Amniotic stem cell (primary cell): ENCODE data around the gene GK.
"Not testable (repeated sequence)": the region's sequence is repeated elsewhere in the genome, so short reads cannot be mapped to it uniquely, and the experiment has no call there.

Experiments used
- DNase-seq: peaks from one replicate; lab custom pipeline; 2025; lab: John Stamatoyannopoulos, UW

Gene GK

DNA sequence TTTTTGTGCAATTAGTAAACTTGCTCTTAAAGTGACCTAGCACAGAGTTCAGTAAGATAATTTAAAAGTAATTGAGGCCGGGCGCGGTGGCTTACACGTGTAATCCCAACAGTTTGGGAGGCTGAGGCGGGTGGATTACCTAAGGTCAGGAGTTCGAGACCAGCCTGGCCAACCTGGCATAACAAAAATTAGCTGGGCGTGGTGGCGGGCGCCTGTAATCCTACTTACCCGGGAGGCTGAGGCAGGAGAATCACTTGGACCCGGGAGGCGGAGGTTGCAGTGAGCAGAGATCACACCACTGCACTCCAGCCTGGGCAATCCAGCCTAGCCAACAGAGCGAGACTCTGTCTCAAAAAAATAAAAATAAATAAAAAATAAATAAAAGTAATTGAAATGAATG lies 1.2 kb downstream of the GK start:
- DNase-seq: not testable (repeated sequence)

DNA sequence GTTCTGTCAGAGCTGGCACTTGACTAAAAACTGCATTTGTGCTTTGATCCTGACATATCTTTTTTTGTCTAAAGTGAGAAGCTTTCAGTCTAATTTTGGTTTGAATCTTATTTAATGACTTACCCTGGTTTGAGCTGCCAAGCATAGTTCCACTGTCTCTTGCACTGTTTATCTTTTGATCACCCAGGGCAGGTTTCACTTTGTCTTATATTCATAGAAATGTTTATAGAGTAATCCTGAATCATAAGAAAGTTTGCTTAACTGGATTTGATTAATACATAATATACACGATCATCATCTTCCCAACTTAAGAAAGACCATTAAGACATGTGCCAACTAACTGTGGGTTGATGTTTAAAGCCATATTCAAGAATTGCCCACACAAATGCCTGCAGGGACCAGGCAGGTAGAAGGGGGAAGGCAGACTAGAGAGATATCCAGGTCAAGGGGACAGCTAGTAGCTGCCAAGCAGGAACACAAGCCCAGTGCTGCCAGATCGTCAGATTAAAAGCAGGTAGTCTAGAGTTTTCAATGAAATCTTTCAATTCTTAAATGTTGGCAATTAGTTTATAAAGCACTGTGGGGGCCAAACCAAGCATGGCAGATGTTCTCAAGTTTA lies 1.9 kb downstream of the GK start:
- no peak for DNase-seq

GRCh38 chrX:30655991-30656390 lies 2.8 kb downstream of the GK start:
- no peak for DNase-seq

DNA sequence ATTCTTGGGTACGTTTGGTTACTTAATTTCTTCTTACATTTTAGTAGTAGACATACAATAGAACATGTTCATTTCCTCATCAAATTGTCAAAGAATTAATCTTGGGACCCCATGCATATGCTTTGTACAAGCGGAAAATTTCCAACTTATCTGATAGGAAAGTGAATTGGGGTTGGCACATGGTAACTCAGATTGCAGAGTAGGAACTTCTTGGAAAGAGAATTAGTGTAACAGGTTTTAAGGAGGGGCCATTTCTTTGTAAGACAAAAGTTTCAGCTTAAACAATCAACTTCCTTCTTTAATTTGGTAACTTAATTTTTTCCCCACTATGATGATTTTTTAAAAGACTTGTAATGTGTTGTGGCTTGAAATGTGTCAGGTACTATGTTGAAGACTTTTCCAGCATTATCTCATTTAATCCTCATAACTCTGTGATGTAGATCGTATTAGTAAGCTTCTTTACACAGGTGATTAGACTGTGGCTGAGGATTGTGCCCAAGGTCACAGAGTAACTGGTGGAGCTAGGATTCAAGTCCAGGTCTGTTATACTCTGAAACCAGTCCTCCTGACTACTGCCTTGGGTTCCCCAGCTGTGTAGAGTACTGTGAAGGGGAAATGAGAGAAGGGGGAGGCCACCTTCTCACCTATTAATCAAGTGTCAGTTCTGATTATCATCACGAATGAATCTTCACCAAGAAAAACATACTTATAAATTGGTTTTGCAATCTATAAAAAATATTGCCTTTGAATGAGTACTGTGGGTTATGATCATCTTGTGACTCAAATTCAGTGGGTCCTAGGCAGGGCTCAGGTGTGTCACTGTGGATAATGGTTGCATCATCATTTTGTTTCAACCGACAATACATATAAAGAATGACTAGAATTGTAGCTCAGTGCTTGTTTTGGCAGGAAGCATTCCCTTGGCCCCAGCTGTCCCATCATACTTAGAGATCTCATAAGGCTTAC lies 4.3 kb downstream of the GK start:
- DNase-seq: no peak

DNA sequence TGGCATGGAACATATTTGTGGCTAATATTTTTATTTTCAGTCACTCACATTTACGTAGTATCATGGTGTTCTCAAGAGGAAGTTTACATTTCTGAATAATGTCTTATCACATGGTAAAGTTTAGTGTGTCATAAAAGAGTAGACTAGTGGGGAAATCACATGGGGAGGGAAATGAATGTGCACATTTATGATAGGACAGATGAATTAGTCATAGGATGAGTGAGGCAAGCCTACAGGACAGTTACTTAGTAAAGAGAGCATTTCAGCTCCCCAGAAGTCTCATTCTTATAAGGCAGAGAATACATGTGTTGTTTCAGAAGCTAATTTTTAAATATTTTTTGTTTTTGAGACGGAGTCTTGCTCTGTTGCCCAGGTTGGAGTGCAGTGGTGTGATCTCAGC lies 6.2 kb downstream of the GK start:
- peak; percentile 31 for DNase-seq

DNA sequence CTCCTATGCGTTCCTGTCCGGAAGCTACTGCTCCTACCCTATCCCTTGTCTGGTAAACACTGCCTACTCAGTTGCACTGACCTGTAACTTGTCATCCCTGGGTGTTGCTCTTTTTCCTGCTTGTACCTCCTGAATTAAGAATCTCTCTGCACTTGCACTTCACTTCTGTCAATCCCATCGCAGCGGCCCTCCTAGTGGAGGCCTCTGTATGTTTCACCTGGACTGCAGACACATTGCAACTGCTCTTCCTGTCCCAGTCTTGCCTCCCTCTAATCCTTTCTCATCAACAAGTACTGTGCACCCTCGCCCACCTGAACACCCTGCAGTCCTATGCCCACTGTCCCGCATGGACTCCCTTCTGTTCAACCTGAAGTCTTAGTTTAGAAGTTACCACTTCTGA lies 8.0 kb downstream of the GK start:
- DNase-seq: no peak

DNA sequence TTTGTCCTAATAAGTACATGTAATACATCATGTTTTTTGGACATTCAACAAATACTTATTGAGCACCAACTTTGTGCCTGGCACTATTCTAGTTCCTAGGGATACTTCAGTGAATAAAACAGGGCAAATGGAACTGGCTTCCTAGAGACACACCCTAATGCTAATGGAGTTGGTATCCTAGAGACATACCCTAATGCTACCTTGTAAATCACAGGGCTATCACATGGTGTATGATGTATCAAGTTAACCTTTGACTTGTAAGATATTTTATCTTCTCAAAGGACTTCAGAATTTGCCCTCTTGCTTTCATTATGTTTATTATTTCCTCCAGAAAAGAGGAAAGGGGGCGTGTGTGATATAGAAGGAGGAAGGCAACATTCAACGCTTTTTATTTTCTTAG lies 10.1 kb downstream of the GK start:
- DNase-seq: no peak

DNA sequence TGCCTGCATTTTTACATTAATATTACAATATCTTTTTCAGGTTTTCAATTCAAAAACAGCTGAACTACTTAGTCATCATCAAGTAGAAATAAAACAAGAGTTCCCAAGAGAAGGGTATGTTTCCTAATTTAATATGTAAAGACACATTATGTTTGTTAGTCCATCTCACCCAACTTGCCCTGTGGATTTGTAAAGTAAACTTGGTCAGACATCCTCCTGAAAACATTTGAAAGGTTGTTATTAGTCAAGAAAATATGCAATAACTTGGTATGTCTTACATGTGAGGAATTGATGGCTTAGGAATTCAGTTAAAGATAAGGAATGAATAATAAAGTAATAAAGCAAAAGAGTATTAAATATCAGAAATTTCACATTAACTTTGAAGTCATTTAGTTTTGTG lies 12.2 kb downstream of the GK start:
- DNase-seq: no peak

- DNase-seq: no peak
Observed at GRCh38 chrX:30666094-30666493, 12.9 kb downstream of the GK start.

GRCh38 chrX:30668581-30668980 lies 15.4 kb downstream of the GK start:
- DNase-seq: no peak

DNA sequence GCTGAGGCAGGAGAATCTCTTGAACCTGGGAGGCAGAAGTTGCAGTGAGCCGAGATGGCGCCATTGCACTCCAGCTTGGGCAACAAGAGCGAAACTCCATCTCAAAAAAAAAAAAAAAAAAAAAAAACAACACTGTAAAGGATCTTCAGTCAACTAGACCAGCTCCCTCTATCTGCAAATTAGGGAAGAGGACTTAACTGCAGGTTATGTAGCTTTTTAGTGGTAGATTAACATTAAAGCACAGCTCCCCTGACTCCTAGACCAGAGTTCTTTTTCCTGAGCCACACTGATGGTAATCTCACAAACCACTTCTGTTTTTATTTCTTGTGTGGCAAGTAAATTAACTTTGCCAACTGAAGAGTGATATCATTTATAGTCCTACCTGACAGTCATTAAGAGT lies 18.0 kb downstream of the GK start:
- not testable (repeated sequence) for DNase-seq

DNA sequence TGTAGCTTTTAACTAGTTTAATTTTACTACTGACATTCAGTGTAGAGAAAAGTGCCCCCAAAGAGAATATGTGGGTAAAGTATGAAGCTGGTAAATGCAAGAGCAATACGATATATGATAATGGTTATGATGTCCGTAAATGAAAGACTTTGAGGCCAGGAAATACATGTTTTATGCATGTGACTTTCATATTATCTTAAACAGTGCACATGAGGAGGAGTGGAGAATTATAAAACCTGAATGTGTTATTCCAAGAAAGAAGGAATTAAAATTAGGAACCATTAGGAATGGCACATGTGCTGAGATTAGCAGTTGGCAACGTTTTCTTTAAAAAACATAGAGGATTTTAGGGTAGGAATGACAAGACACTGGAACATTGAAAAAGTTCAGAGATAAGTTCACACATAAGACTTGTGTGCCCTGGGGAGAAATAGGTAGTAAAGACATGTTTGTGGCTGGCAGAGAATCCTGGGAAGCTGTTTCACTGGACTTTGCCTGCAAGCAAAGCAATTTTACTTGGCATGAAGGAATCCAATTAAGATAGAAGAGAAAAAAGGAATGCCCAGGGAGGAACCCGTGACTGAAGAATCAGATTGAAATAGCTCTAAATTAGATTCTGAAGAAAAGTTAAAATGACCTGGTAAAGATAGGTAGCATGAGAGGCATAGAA lies 20.0 kb downstream of the GK start:
- DNase-seq: no peak

- DNase-seq: no peak
Observed at GRCh38 chrX:30673884-30674598, 20.8 kb downstream of the GK start.

DNA sequence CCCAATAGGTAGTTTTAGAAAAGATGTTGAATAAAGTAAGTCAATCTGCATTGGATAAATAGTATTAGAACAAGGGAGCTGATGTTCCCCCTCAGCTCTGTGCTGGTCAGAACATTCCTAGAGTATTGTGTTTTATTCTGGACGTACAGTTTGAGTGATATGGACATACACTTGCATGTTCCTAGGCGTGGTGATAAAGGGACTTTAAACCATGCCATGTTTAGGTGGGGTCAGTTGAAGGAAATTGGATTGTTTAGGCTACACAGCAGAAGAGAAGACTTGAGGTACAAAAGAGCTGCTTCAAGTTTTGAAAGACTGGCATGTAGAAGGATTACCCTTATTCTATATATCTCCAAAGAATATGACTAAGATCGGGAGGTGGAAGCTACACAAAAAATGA lies 21.6 kb downstream of the GK start:
- DNase-seq: no peak

- no peak for DNase-seq
Observed at GRCh38 chrX:30679369-30679768, 26.1 kb downstream of the GK start.

GRCh38 chrX:30680618-30681017 lies 27.4 kb downstream of the GK start:
- no peak for DNase-seq

- no peak for DNase-seq
Observed at GRCh38 chrX:30688641-30689040, 35.4 kb downstream of the GK start.

DNA sequence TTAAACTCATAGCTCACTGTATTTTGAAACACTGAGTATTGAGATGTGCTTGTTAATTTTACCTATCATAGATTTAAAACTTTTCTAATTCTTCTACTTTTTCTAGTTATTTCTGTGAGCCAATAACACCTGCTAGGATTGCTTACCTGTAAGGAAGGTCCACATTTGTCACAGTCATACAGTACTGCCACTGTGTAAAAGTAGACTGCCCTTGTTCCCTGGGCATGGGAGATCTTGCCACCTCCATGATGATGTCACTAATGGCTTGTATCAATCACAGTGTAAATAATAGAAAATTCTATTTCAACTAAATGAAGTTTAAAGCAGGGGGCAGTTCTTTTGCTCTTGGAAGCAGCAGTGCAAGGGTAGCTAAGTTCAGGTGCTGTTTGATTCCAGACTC lies 35.9 kb downstream of the GK start:
- no peak for DNase-seq

DNA sequence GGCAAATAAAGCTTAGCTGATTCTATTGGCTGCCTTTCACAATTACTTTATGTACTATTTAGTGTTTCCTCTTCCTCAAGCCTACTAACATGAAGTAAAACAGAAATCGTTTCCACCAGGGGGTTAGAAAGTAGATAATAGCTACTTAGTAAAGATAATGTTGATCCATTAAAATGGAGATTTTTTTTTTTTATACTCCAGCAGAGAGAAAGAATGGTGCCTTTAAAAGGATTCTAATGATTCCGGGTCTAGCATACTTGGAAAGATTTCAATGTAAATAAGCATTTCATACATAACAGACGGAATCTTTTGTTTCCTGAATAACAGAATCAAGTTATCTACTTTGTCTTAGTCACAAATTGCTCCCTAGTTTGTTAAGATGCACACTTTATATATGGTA lies 37.1 kb downstream of the GK start:
- no peak for DNase-seq

DNA sequence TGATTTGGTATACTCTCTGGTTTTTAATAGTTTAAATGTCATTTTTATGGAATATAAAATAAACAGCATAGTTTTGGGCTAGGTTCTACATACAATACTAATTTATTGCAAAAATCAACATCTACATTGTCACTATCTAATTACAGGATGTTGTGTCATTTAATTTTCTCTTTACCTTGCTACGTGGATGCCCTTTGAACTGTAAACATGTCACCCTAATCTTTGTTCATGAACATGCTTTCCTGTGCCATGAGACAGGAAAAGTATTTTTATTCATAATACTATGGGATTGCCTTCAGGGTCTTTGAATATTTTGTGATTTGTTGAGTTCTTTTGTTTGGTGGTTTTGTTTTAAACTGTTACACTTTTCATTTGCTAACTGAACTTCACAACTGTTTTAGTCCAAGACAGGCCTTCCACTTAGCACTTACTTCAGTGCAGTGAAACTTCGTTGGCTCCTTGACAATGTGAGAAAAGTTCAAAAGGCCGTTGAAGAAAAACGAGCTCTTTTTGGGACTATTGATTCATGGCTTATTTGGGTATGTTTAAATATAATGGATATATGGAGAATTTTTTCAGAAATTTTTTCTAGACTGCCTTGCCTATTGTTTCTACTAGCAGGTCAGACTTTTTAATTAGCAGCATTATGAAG lies 40.9 kb downstream of the GK start:
- no peak for DNase-seq

DNA sequence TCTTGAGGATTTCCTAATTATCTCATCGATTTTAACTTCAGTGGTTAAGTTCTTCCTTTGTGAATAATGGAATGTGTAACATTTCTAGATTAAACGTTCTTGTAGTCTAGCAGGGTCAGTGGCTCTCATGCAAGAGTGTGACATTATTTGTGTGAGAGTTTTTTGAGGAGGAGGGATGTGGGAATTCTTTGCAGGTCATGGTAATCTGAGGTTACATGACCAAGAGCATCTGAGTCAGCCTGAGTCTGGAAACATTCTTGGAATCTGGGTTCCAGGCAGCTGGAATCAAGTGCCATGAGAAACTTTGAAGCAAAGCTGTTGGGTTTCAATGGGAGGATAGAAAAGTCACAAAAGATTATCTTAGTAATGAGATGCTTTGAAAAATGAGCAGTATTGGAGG lies 49.5 kb downstream of the GK start:
- DNase-seq: peak; percentile 34

DNA sequence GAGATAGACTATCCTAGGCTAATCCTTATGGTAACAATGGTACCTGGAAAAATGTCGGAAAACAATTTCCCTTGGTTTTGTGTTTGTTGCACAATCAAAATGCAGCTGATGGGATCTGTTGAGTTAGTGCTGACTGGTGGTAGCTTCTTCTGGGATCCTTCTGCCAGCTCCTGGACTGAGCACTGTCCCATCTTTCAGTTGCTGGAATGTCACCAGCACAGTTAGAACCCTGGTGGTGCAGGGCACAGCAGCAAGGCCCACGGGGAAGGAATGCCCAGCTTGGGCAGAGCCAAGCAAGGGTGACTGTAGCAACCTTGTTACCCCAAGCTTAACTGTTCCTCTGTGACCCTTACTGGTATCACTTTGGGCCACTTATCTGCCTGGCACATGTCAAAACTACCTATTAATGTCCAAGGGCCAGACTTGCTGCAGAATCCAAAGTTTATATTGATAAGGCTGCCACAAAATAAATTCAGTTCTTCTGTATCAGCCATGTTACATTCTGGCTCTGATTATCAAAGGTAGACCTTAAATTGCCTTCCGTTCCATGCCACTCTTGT lies 53.1 kb downstream of the GK start:
- DNase-seq: no peak
